ENCODE results near the gene RALB.

- TF ChIP-seq GATA2 (IDR thresholded peaks at IDR 0.05; ENCODE audit: low read depth, low read length) (no peak), GATA3 (IDR thresholded peaks at IDR 0.05; ENCODE audit: low read depth, low read length) (no peak)
These were observed 32.4 kb downstream of the RALB start for GRCh38 chr2:120285056-120285455.

Measured in SH-SY5Y (cell line).